HUES64 (cell line): Measurements from ENCODE around the gene TAAR5.
"Not testable (repeated sequence)": the region's sequence is repeated elsewhere in the genome, so short reads cannot be mapped to it uniquely, and the experiment has no call there.

ENCODE experiments used
- H3K27ac ChIP-seq: 2 replicates; pipeline ENCODE4 v1.7.0; 2013; ENCODE audit warnings: low read depth, low read length, inconsistent platforms
- H3K27me3 ChIP-seq: 2 replicates; pipeline ENCODE4 v1.6.1; 2013; ENCODE audit warnings: mild to moderate bottlenecking, low read length; ENCODE audit not compliant: insufficient read depth
- H3K36me3 ChIP-seq: 2 replicates; pipeline ENCODE4 v1.6.1; 2013; ENCODE audit warnings: mild to moderate bottlenecking, low read length; ENCODE audit not compliant: insufficient read depth
- H3K4me1 ChIP-seq: 2 replicates; pipeline ENCODE4 v1.6.1; 2013; ENCODE audit warnings: mild to moderate bottlenecking, low read length, moderate library complexity; ENCODE audit not compliant: insufficient read depth
- H3K4me3 ChIP-seq: 2 replicates; pipeline ENCODE4 v1.5.1; 2013; ENCODE audit warnings: mild to moderate bottlenecking, low read length, moderate library complexity
- H3K9ac ChIP-seq: 2 replicates; pipeline ENCODE4 v1.6.1; 2013; ENCODE audit warnings: mild to moderate bottlenecking, low read depth, low read length
- H3K9me3 ChIP-seq: 2 replicates; pipeline ENCODE4 v1.6.1; 2013; ENCODE audit warnings: low read depth, low read length; ENCODE audit not compliant: insufficient read depth
- WGBS: fragments of 150-250, 120-280 bp; methylation state at CpG from one replicate; pipeline ENCODE4 v1.1.7; 2013; ENCODE audit warnings: missing lambda C conversion rate; 5-methylcytosine and 5-hydroxymethylcytosine counted together

Gene TAAR5

DNA sequence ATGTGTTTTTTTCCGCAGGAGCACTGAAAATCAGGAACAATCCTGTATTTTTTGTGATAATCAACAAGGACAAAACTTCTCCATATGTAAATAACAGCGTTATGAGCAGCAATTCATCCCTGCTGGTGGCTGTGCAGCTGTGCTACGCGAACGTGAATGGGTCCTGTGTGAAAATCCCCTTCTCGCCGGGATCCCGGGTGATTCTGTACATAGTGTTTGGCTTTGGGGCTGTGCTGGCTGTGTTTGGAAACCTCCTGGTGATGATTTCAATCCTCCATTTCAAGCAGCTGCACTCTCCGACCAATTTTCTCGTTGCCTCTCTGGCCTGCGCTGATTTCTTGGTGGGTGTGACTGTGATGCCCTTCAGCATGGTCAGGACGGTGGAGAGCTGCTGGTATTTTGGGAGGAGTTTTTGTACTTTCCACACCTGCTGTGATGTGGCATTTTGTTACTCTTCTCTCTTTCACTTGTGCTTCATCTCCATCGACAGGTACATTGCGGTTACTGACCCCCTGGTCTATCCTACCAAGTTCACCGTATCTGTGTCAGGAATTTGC lies 19.2 kb downstream of the TAAR5 start, which contains the start of gene TAAR6:
Gene TAAR6, plus strand, starts transcription at position 102 of the 557 bp plus-strand sequence. Its CDS starts 0 bp downstream, at position 102.
- Histone ChIP-seq H3K4me1 (peaks cover 21% of the 10 kb centered on the region), H3K4me3 (no peak within 1 kb of the TSS), H3K27me3 (no peaks in the 10 kb centered on the region), H3K9me3 (no peaks in the 10 kb centered on the region), H3K27ac (no peak within 1 kb of the TSS), H3K9ac (no peak within 1 kb of the TSS), H3K36me3 (no peaks in the 10 kb centered on the region)
- 91% methylated on average over 15 of the region's 15 CpGs for WGBS

DNA sequence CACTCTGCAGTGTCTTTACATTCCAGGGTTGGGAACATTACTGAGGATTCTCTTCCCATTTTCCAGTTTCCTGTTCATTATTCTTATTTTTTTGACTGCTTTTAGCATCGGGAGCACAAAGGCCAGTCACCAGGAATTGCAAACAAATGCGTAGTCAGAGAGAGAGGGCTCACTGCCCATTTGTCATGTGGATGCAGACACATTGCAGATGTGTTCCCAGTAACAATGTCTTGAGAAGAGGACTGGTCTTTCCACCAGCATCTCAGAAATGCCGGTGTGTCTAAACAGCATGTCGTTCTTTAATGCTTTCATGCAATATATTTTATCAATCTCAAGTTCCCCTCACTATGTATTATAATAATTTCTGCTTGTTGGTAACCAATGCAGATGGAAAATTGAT lies 20.4 kb downstream of the TAAR5 start:
- no peak overlapping the region for H3K27ac ChIP-seq
- no peak overlapping the region for H3K4me3 ChIP-seq
- peaks cover 21% of the 10 kb centered on the region for H3K4me1 ChIP-seq
- no peaks in the 10 kb centered on the region for H3K9me3 ChIP-seq
- WGBS: 65% methylated on average over 4 of the region's 4 CpGs
- no peaks in the 10 kb centered on the region for H3K27me3 ChIP-seq
- no peaks in the 10 kb centered on the region for H3K36me3 ChIP-seq
- no peak overlapping the region for H3K9ac ChIP-seq

DNA sequence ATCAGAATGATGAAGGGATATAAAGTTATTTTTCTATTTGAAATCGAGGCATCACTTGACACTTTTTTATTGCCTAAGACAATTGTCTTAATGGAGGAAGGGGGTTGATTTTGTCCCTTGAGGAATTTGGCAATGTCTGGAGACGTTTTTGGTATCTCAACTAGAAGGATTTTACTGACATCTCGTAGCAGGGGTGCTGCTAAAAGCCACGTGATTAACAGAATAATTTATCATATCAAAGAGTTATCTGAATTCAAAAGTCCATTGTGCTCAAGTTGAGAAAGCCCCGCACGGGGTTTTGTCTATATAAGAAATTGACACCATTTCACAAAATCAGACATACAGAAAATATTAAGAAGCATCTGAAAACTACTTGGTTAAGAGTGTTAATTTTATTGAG lies 20.9 kb downstream of the TAAR5 start:
- Histone ChIP-seq H3K9me3 (no peaks in the 10 kb centered on the region), H3K4me3 (no peak overlapping the region), H3K4me1 (peaks cover 21% of the 10 kb centered on the region), H3K9ac (no peak overlapping the region), H3K36me3 (no peaks in the 10 kb centered on the region), H3K27me3 (no peaks in the 10 kb centered on the region), H3K27ac (no peak overlapping the region)
- 70% methylated on average over 4 of the region's 6 CpGs for WGBS

DNA sequence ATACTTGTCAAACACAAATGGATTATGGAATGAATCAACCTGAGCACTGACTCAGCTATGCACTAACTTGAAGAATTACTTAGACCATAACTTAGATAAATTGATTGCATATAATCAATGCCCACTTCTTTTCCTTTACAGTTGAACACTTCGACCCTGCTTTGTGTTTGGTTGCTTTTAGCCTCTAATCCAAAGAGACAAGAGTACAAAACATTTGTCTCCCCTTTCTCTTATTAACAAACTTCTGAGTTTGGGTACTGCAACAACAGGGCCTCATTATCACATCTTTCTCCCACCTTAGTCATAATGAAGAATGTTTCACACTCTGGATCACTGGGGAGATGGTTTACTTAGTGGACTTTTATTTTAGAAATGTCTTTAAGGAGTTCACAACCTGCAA lies 22.0 kb downstream of the TAAR5 start:
- no peak overlapping the region for H3K9ac ChIP-seq
- no peaks in the 10 kb centered on the region for H3K36me3 ChIP-seq
- no peak overlapping the region for H3K27ac ChIP-seq
- no peaks in the 10 kb centered on the region for H3K27me3 ChIP-seq
- no peak overlapping the region for H3K4me3 ChIP-seq
- H3K9me3 ChIP-seq: no peaks in the 10 kb centered on the region
- peaks cover 21% of the 10 kb centered on the region for H3K4me1 ChIP-seq
- 95% methylated on average over 1 of the region's 1 CpG for WGBS

DNA sequence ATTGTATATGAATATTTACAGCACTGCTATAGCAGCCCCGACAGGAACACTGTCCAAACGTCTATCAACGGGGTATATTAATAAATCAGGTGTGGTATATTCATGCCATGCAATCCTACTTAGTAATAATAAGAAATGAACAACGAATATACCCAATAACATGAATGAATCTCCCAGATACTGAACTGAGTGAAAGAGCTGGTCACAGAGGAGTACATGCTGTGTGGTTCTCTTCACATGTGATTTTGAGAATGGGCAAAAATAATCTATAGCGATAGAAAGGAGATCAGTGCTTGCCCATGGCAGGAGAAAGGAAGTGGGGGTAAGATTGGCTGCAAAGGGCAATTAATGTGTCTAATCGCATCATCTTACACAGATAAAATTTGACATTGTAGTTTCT lies 23.1 kb downstream of the TAAR5 start:
- Histone ChIP-seq H3K9ac (no peak overlapping the region), H3K4me3 (no peak overlapping the region), H3K27ac (no peak overlapping the region), H3K36me3 (no peaks in the 10 kb centered on the region), H3K4me1 (peaks cover 17% of the 10 kb centered on the region), H3K9me3 (no peaks in the 10 kb centered on the region), H3K27me3 (no peaks in the 10 kb centered on the region)
- 86% methylated on average over 2 of the region's 6 CpGs for WGBS

DNA sequence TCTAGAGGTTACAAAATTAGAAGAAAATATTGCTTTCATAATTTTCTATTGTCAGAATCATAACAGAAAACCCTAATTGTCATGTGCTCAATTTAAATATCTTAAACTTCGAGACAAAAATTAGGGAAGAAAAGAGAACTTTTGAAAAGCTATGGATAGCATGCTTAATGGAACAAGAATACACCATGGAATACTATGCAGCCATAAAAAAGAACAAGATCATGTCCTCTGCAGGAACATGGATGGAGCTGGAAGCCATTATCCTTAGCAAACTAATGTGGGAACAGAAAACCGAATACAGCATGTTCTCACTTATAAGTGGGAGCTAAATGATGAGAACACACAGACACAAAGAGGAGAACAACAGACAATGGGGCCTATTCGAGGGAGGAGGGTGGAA lies 29.5 kb downstream of the TAAR5 start:
- WGBS: 100% methylated on average over 3 of the region's 3 CpGs
- not testable (repeated sequence) for H3K27me3 ChIP-seq, H3K36me3 ChIP-seq, H3K9me3 ChIP-seq, H3K27ac ChIP-seq, H3K4me1 ChIP-seq, H3K9ac ChIP-seq, H3K4me3 ChIP-seq

DNA sequence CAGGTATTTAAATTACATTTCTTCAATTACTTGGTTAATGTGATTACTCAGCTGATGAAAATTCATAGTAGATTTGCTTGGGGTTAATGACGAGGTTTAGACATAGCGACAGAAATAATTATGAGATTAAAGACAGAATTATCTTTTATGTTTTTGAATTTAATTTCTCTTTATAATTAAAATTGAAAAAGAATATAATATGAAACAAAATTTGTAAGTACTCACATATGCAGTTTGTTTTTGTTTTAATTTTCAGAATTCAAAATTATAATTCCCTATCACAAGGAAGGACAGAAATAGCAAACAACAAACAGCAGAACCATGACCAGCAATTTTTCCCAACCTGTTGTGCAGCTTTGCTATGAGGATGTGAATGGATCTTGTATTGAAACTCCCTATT lies 37.2 kb downstream of the TAAR5 start, which contains the start of gene TAAR8:
Gene TAAR8, plus strand, starts transcription at position 301 of the 400 bp plus-strand sequence. Its CDS starts 21 bp downstream, at position 322.
- H3K27ac ChIP-seq: no peak within 1 kb of the TSS
- no peaks in the 10 kb centered on the region for H3K9me3 ChIP-seq
- no peak within 1 kb of the TSS for H3K4me3 ChIP-seq
- H3K4me1 ChIP-seq: peaks cover 12% of the 10 kb centered on the region; the same call in 1 of the 2 replicates
- no peaks in the 10 kb centered on the region for H3K27me3 ChIP-seq
- no CpG with 5 or more reads among the region's 2 CpGs for WGBS
- H3K36me3 ChIP-seq: no peaks in the 10 kb centered on the region
- H3K9ac ChIP-seq: no peak within 1 kb of the TSS

DNA sequence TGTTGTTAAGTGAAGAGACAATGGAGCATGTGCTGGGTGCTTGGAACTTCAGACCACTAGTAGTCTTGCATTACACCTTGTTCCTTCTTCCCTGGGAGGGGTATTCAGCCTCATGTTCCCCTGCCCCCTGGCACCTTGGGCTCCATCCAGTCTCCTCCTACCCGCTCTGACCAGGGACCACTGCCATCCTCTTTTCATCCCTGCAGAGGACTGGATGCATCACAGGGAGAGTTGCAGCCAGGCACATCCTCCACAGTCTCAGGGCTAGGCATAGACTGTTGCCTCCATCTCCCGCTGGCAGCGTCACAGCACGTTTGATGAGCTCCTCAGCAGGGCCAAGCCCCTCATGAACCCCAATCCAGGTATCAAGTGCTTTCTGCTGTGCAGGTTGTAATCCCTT lies 38.3 kb downstream of the TAAR5 start:
- H3K27ac ChIP-seq: no peak overlapping the region
- H3K27me3 ChIP-seq: no peaks in the 10 kb centered on the region
- H3K9me3 ChIP-seq: no peaks in the 10 kb centered on the region
- whole genome bisulfite sequencing: 85% methylated on average over 4 of the region's 4 CpGs
- H3K4me1 ChIP-seq: peaks cover 12% of the 10 kb centered on the region; the same call in 1 of the 2 replicates
- H3K4me3 ChIP-seq: no peak overlapping the region
- no peak overlapping the region for H3K9ac ChIP-seq
- no peaks in the 10 kb centered on the region for H3K36me3 ChIP-seq

DNA sequence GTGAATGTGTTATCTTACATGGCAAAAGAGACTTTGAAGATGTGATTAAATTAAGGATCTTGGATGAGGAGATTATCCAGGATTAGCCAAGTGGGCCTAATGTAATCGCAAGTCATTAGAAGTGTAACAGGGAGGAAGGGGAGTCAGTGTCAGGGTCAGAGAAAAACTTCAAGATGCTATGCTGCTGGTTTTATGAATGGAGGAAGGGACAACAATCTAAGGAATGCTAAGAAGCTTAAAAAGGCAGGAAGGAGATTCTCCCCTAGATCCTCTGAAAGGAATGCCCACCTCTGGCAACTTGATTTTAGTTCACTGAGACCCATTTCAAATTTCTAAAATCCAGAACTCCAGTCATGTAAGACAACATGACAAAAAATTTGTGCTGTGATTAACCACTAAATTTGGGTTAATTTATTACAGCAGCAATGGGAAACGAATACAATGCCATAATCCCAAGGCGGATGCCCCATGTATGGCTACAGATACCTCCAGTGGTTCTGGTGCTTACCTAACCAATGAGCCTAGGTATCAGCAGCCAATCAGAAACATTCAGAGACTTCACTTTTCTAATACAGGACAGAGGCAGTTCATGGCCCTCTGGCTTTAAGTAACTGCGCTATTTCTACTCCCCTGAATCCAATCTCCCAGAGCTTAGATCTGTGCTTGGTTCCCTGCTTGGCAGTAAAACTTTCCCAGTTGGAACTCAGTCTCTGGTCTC lies 40.6 kb downstream of the TAAR5 start:
- 94% methylated on average over 4 of the region's 4 CpGs for WGBS
- H3K27ac ChIP-seq: 0 out of 2 replicates have a peak overlapping the region, but pooled peaks have one; percentile 20
- H3K27me3 ChIP-seq: no peaks in the 10 kb centered on the region

DNA sequence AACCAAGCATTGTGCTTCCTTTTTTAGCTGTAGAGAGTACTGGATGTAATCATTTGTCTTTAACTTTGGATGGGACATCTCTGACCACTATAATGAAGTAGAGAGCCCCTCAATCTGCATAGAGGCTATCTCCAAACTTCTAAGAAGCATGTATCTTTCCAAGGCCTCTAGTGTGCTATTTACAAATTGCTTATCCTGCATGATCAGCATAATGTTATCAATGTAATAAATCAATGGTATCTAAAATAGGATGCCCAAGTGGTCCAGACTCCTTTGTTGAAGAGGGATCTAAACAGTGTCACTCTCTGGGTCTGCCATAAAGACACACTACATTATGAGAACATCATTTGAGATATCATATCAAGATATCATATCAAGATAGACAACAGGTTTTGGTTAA lies 44.7 kb downstream of the TAAR5 start:
- H3K9ac ChIP-seq: no peak overlapping the region
- H3K27ac ChIP-seq: no peak overlapping the region
- H3K36me3 ChIP-seq: no peaks in the 10 kb centered on the region
- no peak overlapping the region for H3K4me3 ChIP-seq
- H3K9me3 ChIP-seq: no peaks in the 10 kb centered on the region
- no peaks in the 10 kb centered on the region for H3K27me3 ChIP-seq
- H3K4me1 ChIP-seq: peaks cover 5% of the 10 kb centered on the region; the same call in 1 of the 2 replicates

More for the DNA sequence above, 40.6 kb downstream of the TAAR5 start:
- Histone ChIP-seq H3K9me3 (no peaks in the 10 kb centered on the region), H3K36me3 (no peaks in the 10 kb centered on the region), H3K4me1 (peaks cover 12% of the 10 kb centered on the region; the same call in 1 of the 2 replicates), H3K4me3 (no peak overlapping the region), H3K9ac (no peak overlapping the region)
